Right renal cortex interstitium (tissue), 3 donors: ENCODE results near the gene LCP1. TPM values are rescaled to one million over a fixed set of nuclear protein-coding genes. Genes with fewer than 3 reads are reported as not detected.
"Not testable (repeated sequence)": the region's sequence is repeated elsewhere in the genome, so short reads cannot be mapped to it uniquely, and the experiment has no call there.

Experiments
- DNase-seq, 3 donors: peaks; one replicate each; pipeline ENCODE4 v3.0.0-alpha.2; 2013; ENCODE audit warnings: low read depth in 3 of 3, low spot score in 2 of 3
- polyA plus RNA-seq, 3 donors: library from polyadenylated mRNA; unstranded; fragments of 120-200 nt; gene quantifications; one replicate each; pipeline ENCODE4 v1.2.1, GENCODE V29; 2013; ENCODE audit not compliant: insufficient read length in 3 of 3

Gene LCP1
- polyA plus RNA-seq, 3 donors = 12.2 to 13.1 (median 12.5) TPM

DNA sequence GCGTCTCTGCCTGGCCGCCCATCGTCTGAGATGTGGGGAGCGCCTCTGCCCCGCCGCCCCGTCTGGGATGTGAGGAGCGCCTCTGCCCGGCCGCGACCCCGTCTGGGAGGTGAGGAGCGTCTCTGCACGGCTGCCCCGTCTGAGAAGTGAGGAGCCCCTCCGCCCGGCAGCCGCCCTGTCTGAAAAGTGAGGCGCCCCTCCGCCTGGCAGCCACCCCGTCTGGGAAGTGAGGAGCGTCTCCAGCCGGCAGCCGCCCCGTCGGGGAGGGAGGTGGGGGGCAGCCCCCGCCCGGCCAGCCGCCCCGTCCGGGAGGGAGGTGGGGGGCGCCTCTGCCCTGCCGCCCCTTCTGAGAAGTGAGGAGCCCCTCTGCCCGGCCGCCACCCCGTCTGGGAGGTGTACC is 19.2 kb downstream of the LCP1 start:
- not testable (repeated sequence) for DNase-seq

- peak in 2 of 3 donors; percentile 23 to 60 for DNase-seq
Observed at GRCh38 chr13:46160471-46161066, 21.4 kb downstream of the LCP1 start.

- no peak for DNase-seq
Observed at GRCh38 chr13:46160065-46160464, 21.9 kb downstream of the LCP1 start.

DNA sequence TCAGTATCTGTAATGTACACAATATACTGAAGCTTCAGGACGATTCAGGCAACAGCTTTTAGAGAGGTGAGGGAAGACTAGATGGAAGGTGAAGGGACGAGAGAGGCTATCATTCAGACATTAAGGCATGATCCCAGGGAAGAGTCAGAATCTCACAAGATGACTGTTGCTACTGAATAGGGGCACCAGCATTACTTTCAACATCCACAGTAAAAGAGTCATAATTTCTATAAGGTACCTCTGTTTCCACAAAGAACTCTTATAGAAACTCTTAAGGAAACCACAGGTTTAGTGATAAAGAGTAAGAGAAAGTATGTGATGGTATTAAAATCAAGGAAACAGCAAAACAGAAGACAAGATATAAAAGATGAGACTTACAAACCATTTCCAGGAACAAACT is 23.0 kb downstream of the LCP1 start:
- DNase-seq = no peak

DNA sequence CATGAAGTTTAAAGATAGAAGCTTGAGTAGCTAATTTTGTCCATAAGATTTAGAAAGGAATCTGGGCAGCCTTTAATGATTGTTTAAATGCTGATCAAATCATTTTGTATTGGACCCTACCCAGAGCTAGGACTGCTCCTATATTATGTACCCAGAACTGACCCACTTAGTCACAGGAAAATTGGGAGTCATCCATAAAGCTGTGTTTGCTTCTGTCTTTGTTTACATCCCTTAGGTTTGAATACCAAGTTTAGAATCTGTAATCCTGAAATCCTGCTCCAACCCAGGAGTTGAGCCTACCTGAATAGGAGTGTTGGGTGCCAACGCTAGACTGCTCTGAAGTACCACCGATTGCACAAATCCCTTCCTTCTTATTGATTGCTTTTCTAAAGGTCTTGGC is 23.8 kb downstream of the LCP1 start:
- DNase-seq = no peak

GRCh38 chr13:46154136-46154801 is 27.7 kb downstream of the LCP1 start:
- peak in 1 of 3 donors; percentile 29 for DNase-seq

- no peak for DNase-seq
Observed at GRCh38 chr13:46152627-46153328, 29.2 kb downstream of the LCP1 start.

GRCh38 chr13:46150134-46150693 is 31.8 kb downstream of the LCP1 start:
- no peak for DNase-seq

DNA sequence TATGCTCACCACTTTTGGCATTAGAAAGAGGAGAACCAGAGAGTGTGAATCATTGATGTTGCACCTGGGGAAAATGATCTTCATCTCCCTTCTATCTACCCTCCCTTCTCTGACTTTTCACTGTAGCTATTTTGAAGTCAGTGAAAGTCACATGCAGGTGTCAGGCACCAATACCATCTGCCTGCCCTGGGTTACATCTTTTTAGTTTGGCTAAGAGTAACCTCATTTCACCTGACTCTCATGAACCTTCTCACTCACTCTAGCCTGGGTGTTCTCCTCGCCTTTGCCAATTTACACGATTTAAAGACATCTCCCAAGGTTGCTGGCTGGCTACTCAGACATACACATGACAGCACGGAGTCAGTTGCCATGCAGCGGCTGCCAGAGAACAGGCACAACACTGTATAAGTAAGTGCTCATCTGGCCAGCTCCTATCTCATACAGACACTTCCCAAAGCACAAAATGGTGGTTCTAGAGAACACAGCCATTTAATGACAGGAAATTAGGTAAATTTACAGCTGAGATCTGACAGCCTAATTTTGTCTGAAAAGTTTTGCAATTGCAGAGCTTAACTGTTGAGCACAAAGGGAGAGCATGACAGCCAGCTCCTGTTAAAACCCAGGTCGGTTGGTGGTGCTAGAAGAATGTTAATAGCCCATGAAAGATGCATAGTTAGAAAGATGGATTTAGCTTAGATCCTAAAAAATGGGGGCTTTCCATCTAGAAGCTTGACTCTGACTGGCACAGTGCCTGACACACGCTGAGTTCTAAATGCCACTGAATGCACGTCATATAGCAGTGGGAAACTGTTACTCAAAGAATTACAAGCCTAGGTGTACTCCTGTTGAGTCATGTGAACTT is 32.5 kb downstream of the LCP1 start:
- DNase-seq = no peak

DNA sequence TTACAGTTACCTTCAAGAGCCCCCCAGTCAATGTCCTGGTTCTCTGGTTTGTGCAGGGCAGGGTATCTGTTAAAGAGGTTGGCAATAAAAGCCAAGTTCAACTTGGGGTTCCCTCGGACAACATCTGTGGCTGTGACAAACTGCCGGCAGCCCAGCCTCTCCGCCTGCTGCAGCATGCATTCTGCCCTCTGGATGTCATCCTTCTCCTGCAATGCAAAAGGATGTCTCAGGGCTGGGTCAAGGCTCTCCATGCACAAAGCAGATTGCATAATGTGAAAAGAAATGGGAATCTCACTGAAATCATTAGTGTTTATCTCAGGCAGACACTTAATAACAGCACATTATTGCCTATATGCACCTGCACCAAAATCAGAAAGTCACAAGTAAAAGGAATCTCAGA is 35.1 kb downstream of the LCP1 start:
- DNase-seq = no peak

- no peak for DNase-seq
Observed at GRCh38 chr13:46145950-46146349, 36.0 kb downstream of the LCP1 start.

DNA sequence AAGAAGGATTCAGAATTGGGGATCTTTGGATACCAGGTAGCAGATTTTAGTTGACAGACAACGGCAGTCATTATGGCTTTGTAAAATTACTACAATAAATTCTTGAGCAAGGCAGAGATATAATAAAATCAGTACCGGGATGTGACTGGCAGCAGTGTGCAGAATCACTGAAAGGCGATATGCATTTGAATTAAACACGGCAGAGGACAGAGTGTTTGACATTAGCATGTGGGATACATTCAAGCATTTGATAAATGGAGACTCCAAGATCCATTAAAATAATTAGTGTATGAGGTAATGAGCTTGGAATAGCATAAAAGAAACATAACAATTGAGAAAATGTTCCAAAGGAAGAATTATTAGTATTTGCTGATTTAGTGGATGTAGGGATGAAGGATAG is 36.8 kb downstream of the LCP1 start:
- no peak for DNase-seq

GRCh38 chr13:46143184-46143701 is 38.7 kb downstream of the LCP1 start:
- no peak for DNase-seq

DNA sequence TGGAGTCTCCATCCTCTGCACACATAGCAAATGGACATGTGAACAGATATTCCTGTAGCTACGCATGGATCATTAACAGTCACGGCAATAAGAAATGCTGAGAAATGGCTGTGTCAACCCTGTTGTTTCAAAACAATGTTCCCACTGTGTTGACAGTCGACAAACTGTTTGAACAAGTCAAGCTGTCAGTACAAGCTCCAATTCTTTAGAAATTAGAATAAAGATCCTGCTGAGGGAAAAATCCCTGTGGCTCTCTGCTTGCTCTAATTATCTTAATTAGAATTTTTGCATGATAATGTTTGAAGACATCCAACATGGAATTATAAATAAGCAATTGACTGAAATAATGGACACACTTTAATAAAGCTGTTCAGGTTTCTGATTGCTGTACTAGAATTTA is 39.2 kb downstream of the LCP1 start:
- DNase-seq = no peak

- no peak for DNase-seq
Observed at GRCh38 chr13:46140044-46140443, 41.9 kb downstream of the LCP1 start.

DNA sequence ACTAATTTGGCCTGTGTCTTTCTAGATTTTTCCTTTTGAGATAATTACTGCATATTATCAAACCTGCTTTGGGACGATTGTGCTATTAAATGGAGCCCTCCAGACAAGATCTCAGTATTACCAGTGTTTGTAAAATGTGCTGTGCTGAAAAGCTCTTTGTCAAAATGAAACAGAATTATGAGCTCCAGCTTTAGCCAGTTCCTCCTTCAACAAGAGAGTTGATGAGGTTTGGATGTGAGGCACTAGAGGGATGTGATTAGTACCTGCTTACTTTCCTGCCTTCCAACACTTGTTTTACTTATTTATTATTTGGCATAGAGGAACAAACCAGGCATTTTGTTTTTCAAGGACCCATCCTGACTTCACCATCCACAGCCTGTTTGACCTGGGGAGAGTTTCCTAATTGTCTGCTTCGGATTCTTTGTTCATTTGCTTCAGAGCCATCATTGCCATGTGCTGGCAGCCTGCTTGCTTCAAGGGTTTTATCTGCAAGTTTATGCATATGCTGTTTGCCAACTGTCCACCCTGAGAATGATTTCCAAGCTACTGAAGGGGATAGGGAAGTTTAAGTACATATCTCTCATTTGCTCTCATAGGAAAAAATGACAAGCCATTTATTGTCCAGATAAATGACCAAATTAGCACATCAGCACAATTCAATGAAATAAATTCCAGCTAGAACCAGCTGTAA is 44.2 kb downstream of the LCP1 start:
- no peak for DNase-seq

DNA sequence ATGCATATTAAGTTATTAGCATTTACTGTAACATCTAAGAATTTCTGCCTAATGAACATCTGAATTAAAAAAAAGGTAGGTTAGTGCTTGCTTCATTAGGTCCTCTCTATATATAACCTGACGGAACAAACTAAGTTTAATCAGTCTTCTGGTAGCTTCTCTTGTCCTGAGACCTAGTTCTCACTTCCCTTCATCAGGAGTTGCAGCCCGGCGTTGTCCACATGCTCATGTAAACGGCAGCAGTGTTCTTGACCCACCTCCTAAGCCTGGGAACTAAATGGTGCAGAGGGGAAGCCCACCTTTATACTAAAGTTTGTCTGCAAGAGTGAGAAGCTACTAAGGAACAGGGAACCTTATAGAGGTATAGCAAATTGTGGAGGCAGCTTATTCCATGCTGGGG is 45.3 kb downstream of the LCP1 start:
- DNase-seq = no peak

DNA sequence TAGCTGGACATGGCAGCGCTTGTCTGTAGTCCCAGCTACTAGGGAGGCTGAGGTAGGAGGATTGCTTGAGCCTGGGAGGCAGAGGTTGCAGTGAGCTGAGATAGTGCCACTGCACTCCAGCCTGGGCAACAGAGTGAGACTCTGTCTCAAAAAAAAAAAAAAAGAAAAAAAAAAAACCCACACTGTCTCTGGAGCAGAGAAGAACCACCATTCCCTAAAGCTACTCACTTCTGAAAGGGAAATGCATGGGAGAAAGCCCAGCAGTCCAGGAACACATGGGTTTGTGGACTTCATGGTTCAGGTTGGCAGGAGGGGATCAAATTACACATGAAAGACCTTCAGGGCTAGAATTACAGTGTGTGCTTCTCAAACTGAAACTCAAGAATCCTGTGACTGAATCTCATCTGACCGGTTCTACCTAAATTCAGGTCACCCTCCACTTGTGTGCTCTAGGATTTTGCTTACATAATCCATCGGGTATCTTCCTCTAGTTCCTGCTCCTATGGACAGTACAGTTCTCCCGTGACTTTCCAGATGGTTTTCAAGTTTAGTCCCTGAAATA is 46.9 kb downstream of the LCP1 start:
- peak in 2 of 3 donors; percentile 72 to 78 for DNase-seq

DNA sequence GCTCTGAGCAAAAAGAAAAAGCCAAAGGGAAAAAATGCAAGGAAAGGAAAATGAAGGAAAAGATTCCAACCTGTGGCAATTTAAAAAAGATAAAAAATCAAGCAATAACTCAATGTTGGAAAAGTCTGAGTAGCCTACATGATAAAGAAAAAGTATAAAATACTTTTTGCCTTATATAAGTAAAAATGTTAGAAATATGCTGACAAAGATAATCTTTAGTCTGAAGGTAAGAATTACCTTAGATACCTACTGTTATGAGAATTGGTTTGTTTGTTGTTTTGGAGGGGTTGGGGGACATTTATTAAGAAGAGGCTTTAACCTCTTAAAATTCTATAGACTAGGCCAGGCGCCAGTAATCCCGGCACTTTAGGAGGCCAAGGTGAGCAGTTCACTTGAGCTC is 47.5 kb downstream of the LCP1 start:
- no peak for DNase-seq

- no peak for DNase-seq
Observed at GRCh38 chr13:46132109-46132508, 49.9 kb downstream of the LCP1 start.
